OCI-LY7 (cell line): ENCODE measurements around the gene KCNK7. TPM values are rescaled to one million over a fixed set of nuclear protein-coding genes. Genes with fewer than 3 reads are reported as not detected.
A peak's percentile ranks its signal among the peaks of the same experiment; 100 is the strongest.

Experiments
- BruUV-seq: library from RNA; stranded (reverse); fragments of 400-500 nt; replicated peaks from 2 replicates; lab custom pipeline; 2021; lab: Mats Ljungman, UMichigan
- CTCF ChIA-PET: fragments of 300-600 bp; sonication (Branson Sonifier 250); formaldehyde crosslinking; loops from one replicate; lab custom pipeline; 2022; ENCODE audit warnings: antibody characterized with exemption; ENCODE audit not compliant: unreplicated experiment; lab: Charles Lee
- POLR2A ChIA-PET: fragments of 300-600 bp; sonication (Branson Sonifier 250); formaldehyde crosslinking; loops from one replicate; lab custom pipeline; 2022; ENCODE audit warnings: antibody characterized with exemption; lab: Charles Lee
- DNase-seq: peaks from one replicate; pipeline ENCODE4 v3.0.0-alpha.2; 2015; ENCODE audit warnings: low spot score
- H2AFZ ChIP-seq: fragments of 200-600 bp; sonication (generic), shearing (Covaris generic); 2 replicates; pipeline ENCODE4 v1.6.1; 2014; ENCODE audit warnings: mild to moderate bottlenecking, antibody characterized with exemption, low read length, moderate library complexity
- H3K27ac ChIP-seq: fragments of 200-600 bp; sonication (generic); 2 replicates; pipeline ENCODE4 v1.5.1; 2014; ENCODE audit warnings: mixed run types, low read depth, mild to moderate bottlenecking, moderate library complexity, low read length, inconsistent platforms; ENCODE audit not compliant: poor library complexity, severe bottlenecking
- H3K36me3 ChIP-seq: fragments of 200-600 bp; sonication (generic); 2 replicates; pipeline ENCODE4 v1.6.1; 2014; ENCODE audit warnings: mild to moderate bottlenecking, antibody characterized with exemption, low read length, moderate library complexity, mixed read lengths; ENCODE audit not compliant: insufficient read depth
- H3K4me1 ChIP-seq: fragments of 200-600 bp; sonication (generic); 2 replicates; pipeline ENCODE4 v1.5.1; 2014; ENCODE audit warnings: mild to moderate bottlenecking, low read length; ENCODE audit not compliant: insufficient read depth, poor library complexity, severe bottlenecking
- H3K4me2 ChIP-seq: fragments of 200-600 bp; sonication (generic); 2 replicates; pipeline ENCODE4 v1.6.1; 2014; ENCODE audit warnings: mild to moderate bottlenecking, low read length
- H3K4me3 ChIP-seq: fragments of 200-600 bp; sonication (generic); 2 replicates; pipeline ENCODE4 v1.5.1; 2014; ENCODE audit warnings: mild to moderate bottlenecking, low read depth, low read length; ENCODE audit not compliant: poor library complexity, severe bottlenecking
- H3K79me2 ChIP-seq: fragments of 200-600 bp; sonication (generic); 2 replicates; pipeline ENCODE4 v1.6.1; 2016; ENCODE audit warnings: low read depth, mild to moderate bottlenecking, low read length, moderate library complexity, mixed read lengths; ENCODE audit not compliant: insufficient read depth
- H3K9me2 ChIP-seq: fragments of 200-600 bp; sonication (generic); 2 replicates; pipeline ENCODE4 v1.6.1; 2016; ENCODE audit warnings: mild to moderate bottlenecking, low read length, mixed read lengths; ENCODE audit not compliant: insufficient read depth
- H3K9me3 ChIP-seq: fragments of 200-600 bp; sonication (generic); 2 replicates; pipeline ENCODE4 v1.6.1; 2014; ENCODE audit warnings: mild to moderate bottlenecking, mixed run types, low read length, mixed read lengths
- H4K20me1 ChIP-seq: fragments of 200-600 bp; sonication (generic); 2 replicates; pipeline ENCODE4 v1.6.1; 2014; ENCODE audit warnings: mild to moderate bottlenecking, antibody characterized with exemption, low read length, moderate library complexity, mixed read lengths; ENCODE audit not compliant: insufficient read depth
- CTCF ChIP-seq: fragments of 200-600 bp; sonication (generic); conservative IDR thresholded peaks from 2 replicates; pipeline ENCODE4 v1.5.1; 2014; ENCODE audit warnings: mild to moderate bottlenecking, antibody characterized with exemption, low read length, moderate library complexity, mixed read lengths
- EZH2phosphoT487 ChIP-seq: fragments of 200-600 bp; sonication (generic); IDR thresholded peaks from 2 replicates; pipeline ENCODE4 v1.6.1; 2018; ENCODE audit warnings: low read depth, borderline replicate concordance, mild to moderate bottlenecking, mixed run types, antibody characterized with exemption, low read length, moderate library complexity, mixed read lengths
- intact Hi-C: fragments of 100-400 bp; cut with micrococcal nuclease; formaldehyde crosslinking; loops from one replicate; pipeline ENCODE4 v1.10.0; 2022; ENCODE audit not compliant: unreplicated experiment
- microRNA-seq: library from miRNA; unstranded; fragments of <30 nt; microRNA quantifications from one replicate; pipeline ENCODE4 v1.2.0, GENCODE V29; 2022; ENCODE audit warnings: borderline replicate concordance
- small RNA-seq: library from RNA; depleted of rRNA; stranded (forward); fragments of <200 nt; gene quantifications from one replicate; pipeline ENCODE3, GENCODE V24; 2014
- total RNA-seq, 2 experiments: library from RNA; depleted of rRNA in 1 of 2; stranded (reverse); fragments of >200 nt in 1 of 2; shearing (Covaris generic) in 1 of 2; gene quantifications; 2 replicates each; pipeline ENCODE4 v1.2.3, GENCODE V29; 2014 to 2022

Gene KCNK7
- total RNA-seq, 2 experiments from 2014 or later, result 0.68 to 1.4 TPM

GRCh38 chr11:65545853-65546216 is 49.8 kb downstream of the KCNK7 start:
- H3K27ac ChIP-seq, result peak overlapping the region; percentile 84
- TF ChIP-seq CTCF, result no peak
- no peak for TF ChIP-seq EZH2phosphoT487
- ChIA-PET CTCF (interaction anchor here (1.4 kb wide), 1 partner anchor 21 kb away, joined by 5 read pairs; the partner anchor contains the start of gene SCYL1), POLR2A (interaction anchor here (1.0 kb wide), 1 partner anchor 14 kb away, joined by 4 read pairs; no protein-coding TSS in a partner anchor)
- DNase-seq, result no peak
- H3K4me2 ChIP-seq, result peak overlapping the region; percentile 82
- peak overlapping the region; percentile 20; the same call in 1 of the 2 replicates for H2AFZ ChIP-seq
- H3K79me2 ChIP-seq, result no peaks in the 10 kb centered on the region
- intact Hi-C loops, result loop anchor here (1.0 kb wide), 1 partner anchor 26 kb away; the partner anchor contains the start of gene FAM89B
- H3K9me3 ChIP-seq, result no peaks in the 10 kb centered on the region
- H3K4me1 ChIP-seq, result peaks cover 48% of the 10 kb centered on the region
- H3K36me3 ChIP-seq, result no peaks in the 10 kb centered on the region
- H3K4me3 ChIP-seq, result peak overlapping the region; percentile 65
- BruUV-seq, result no TSS peak
- no peaks in the 10 kb centered on the region for H3K9me2 ChIP-seq
- no peaks in the 10 kb centered on the region for H4K20me1 ChIP-seq

Small RNA genes within 50 kb of the gene (microRNA-seq; reads per million reads assigned to microRNA genes)
- gene MIR4690, result 5.3 reads per million

Small RNA genes within 50 kb of the gene (small RNA-seq; reads per million reads assigned to genes)
- gene AP001362.1 (not detected), gene MIR4690 (not detected)

Other genes with a start within 250 kb of the KCNK7 start
- 2.2 and 2.7 TPM in 2 replicates for gene TIGD3, start 241.0 kb downstream of the KCNK7 start, total RNA-seq (2014; rRNA removed; shearing (Covaris generic))
- gene TIGD3, start 241.0 kb downstream of the KCNK7 start, total RNA-seq (2022), result 2.0 TPM in 2 replicates
- gene SLC25A45, start 213.2 kb downstream of the KCNK7 start, total RNA-seq (2014; rRNA removed; shearing (Covaris generic)), result 5.9 and 7.0 TPM in 2 replicates
- gene SLC25A45, start 213.2 kb downstream of the KCNK7 start, total RNA-seq (2022), result 20.7 and 24.0 TPM in 2 replicates
- 36.7 and 55.8 TPM in 2 replicates for gene FRMD8, start 209.2 kb downstream of the KCNK7 start, total RNA-seq (2014; rRNA removed; shearing (Covaris generic))
- 31.5 and 37.6 TPM in 2 replicates for gene FRMD8, start 209.2 kb downstream of the KCNK7 start, total RNA-seq (2022)
- 30.1 and 52.2 TPM in 2 replicates for gene NEAT1, start 173.0 kb downstream of the KCNK7 start, total RNA-seq (2014; rRNA removed; shearing (Covaris generic))
- 390 and 440 TPM in 2 replicates for gene NEAT1, start 173.0 kb downstream of the KCNK7 start, total RNA-seq (2022)
- 3,446 and 3,598 TPM in 2 replicates for gene MALAT1, start 96.8 kb downstream of the KCNK7 start, total RNA-seq (2014; rRNA removed; shearing (Covaris generic))
- 5,974 and 7,097 TPM in 2 replicates for gene MALAT1, start 96.8 kb downstream of the KCNK7 start, total RNA-seq (2022)
- gene SCYL1, start 70.7 kb downstream of the KCNK7 start, total RNA-seq (2014; rRNA removed; shearing (Covaris generic)), result 43.2 and 56.8 TPM in 2 replicates
- gene SCYL1, start 70.7 kb downstream of the KCNK7 start, total RNA-seq (2022), result 62.9 and 70.0 TPM in 2 replicates
- gene LTBP3, start 37.4 kb downstream of the KCNK7 start, total RNA-seq (2014; rRNA removed; shearing (Covaris generic)), result 11.2 and 17.4 TPM in 2 replicates
- 10.0 and 13.8 TPM in 2 replicates for gene LTBP3, start 37.4 kb downstream of the KCNK7 start, total RNA-seq (2022)
- gene ZNRD2, start 25.3 kb downstream of the KCNK7 start, total RNA-seq (2014; rRNA removed; shearing (Covaris generic)), result 37.7 and 60.4 TPM in 2 replicates
- gene ZNRD2, start 25.3 kb downstream of the KCNK7 start, total RNA-seq (2022), result 35.9 and 43.4 TPM in 2 replicates
- gene FAM89B, start 23.3 kb downstream of the KCNK7 start, total RNA-seq (2014; rRNA removed; shearing (Covaris generic)), result 16.1 and 26.4 TPM in 2 replicates
- 17.9 and 25.3 TPM in 2 replicates for gene FAM89B, start 23.3 kb downstream of the KCNK7 start, total RNA-seq (2022)
- gene EHBP1L1, start 19.7 kb downstream of the KCNK7 start, total RNA-seq (2014; rRNA removed; shearing (Covaris generic)), result 59.6 and 59.7 TPM in 2 replicates
- 71.6 and 80.3 TPM in 2 replicates for gene EHBP1L1, start 19.7 kb downstream of the KCNK7 start, total RNA-seq (2022)
- gene MAP3K11, start 18.4 kb upstream of the KCNK7 start, total RNA-seq (2014; rRNA removed; shearing (Covaris generic)), result 32.0 and 33.4 TPM in 2 replicates
- gene MAP3K11, start 18.4 kb upstream of the KCNK7 start, total RNA-seq (2022), result 50.6 and 53.2 TPM in 2 replicates
- 29.9 and 36.2 TPM in 2 replicates for gene PCNX3, start 20.0 kb upstream of the KCNK7 start, total RNA-seq (2014; rRNA removed; shearing (Covaris generic))
- 66.7 and 70.7 TPM in 2 replicates for gene PCNX3, start 20.0 kb upstream of the KCNK7 start, total RNA-seq (2022)
- 57.6 and 95.4 TPM in 2 replicates for gene SIPA1, start 42.3 kb upstream of the KCNK7 start, total RNA-seq (2014; rRNA removed; shearing (Covaris generic))
- gene SIPA1, start 42.3 kb upstream of the KCNK7 start, total RNA-seq (2022), result 156 and 160 TPM in 2 replicates
- gene RELA, start 67.1 kb upstream of the KCNK7 start, total RNA-seq (2014; rRNA removed; shearing (Covaris generic)), result 40.4 and 48.0 TPM in 2 replicates
- gene RELA, start 67.1 kb upstream of the KCNK7 start, total RNA-seq (2022), result 78.9 and 82.5 TPM in 2 replicates
- gene KAT5, start 116.5 kb upstream of the KCNK7 start, total RNA-seq (2014; rRNA removed; shearing (Covaris generic)), result 87.9 and 97.1 TPM in 2 replicates
- 79.9 and 82.1 TPM in 2 replicates for gene KAT5, start 116.5 kb upstream of the KCNK7 start, total RNA-seq (2022)
- 92.7 and 99.1 TPM in 2 replicates for gene RNASEH2C, start 125.0 kb upstream of the KCNK7 start, total RNA-seq (2014; rRNA removed; shearing (Covaris generic))
- gene RNASEH2C, start 125.0 kb upstream of the KCNK7 start, total RNA-seq (2022), result 79.1 and 100 TPM in 2 replicates
- 10.2 and 12.9 TPM in 2 replicates for gene AP5B1, start 185.2 kb upstream of the KCNK7 start, total RNA-seq (2014; rRNA removed; shearing (Covaris generic))
- gene AP5B1, start 185.2 kb upstream of the KCNK7 start, total RNA-seq (2022), result 23.9 and 25.6 TPM in 2 replicates
- gene OVOL1, start 191.3 kb upstream of the KCNK7 start, total RNA-seq (2014; rRNA removed; shearing (Covaris generic)), result 0.15 TPM in 1 of 2 replicates, not detected in the other
- not detected in 2 replicates for gene OVOL1, start 191.3 kb upstream of the KCNK7 start, total RNA-seq (2022)
- not detected in 2 replicates for gene SNX32, start 238.2 kb upstream of the KCNK7 start, total RNA-seq (2014; rRNA removed; shearing (Covaris generic))
- gene SNX32, start 238.2 kb upstream of the KCNK7 start, total RNA-seq (2022), result not detected in 2 replicates